Measurements from ENCODE around the gene NDUFC1. TPM values are rescaled to one million over a fixed set of nuclear protein-coding genes. Genes with fewer than 3 reads are reported as not detected.

Gene NDUFC1
- total and polyA plus RNA-seq, 9 of the 15 experiments (the other 6 are each of a cell fraction or from before 2014, with no cell fraction given): 58.9 to 378 (median 120) TPM

GRCh38 chr4:139301113-139301820 lies 1.0 kb downstream of the NDUFC1 start, which contains the start of gene NAA15 (continued):
- no peak for TF ChIP-seq ZNF518B (CRISPR knock-in tag; IDR thresholded peaks at IDR 0.05)
- no peak; the same call in 1 of the 2 replicates for TF ChIP-seq ZNF263 (CRISPR knock-in tag; IDR thresholded peaks at IDR 0.05; ENCODE audit: borderline replicate concordance)
- TF ChIP-seq NCOA1 (IDR thresholded peaks at IDR 0.05; ENCODE audit: low read depth): no peak
- TF ChIP-seq ZNF592 (IDR thresholded peaks at IDR 0.05): no peak
- TF ChIP-seq TCF7L2 (IDR thresholded peaks at IDR 0.05; ENCODE audit: low read depth, low read length): no peak
- no peak for TF ChIP-seq ZNF445 (CRISPR knock-in tag; IDR thresholded peaks at IDR 0.05; ENCODE audit: low read depth)
- TF ChIP-seq ZFP36 (IDR thresholded peaks at IDR 0.05; ENCODE audit: low read depth, low read length, partially characterized antibody): peak; percentile 32
- peak in 1 of 2 experiments; percentile 77; a peak in 1 of 4 replicates for TF ChIP-seq TEAD1 (CRISPR knock-in tag; IDR thresholded peaks at IDR 0.05)
- TF ChIP-seq FOXJ2 (tag; IDR thresholded peaks at IDR 0.05): peak; percentile 61
- peak; percentile 54; the same call in 1 of the 2 replicates for TF ChIP-seq THAP12 (CRISPR knock-in tag; IDR thresholded peaks at IDR 0.05)
- peak; percentile 74 for TF ChIP-seq CREM (IDR thresholded peaks at IDR 0.05; ENCODE audit: low read depth)
- TF ChIP-seq IRF2 (CRISPR knock-in tag; IDR thresholded peaks at IDR 0.05): no peak
- TF ChIP-seq CBX8 (IDR thresholded peaks at IDR 0.05; ENCODE audit: borderline replicate concordance, extremely low read depth, low read depth, low read length, poor library complexity, severe bottlenecking): no peak
- TF ChIP-seq SIN3B (IDR thresholded peaks at IDR 0.05; ENCODE audit: low read depth): no peak
- TF ChIP-seq POU5F1 (IDR thresholded peaks at IDR 0.05; ENCODE audit: borderline replicate concordance, low read depth, low read length, partially characterized antibody): peak; percentile 6
- peak; percentile 86 for TF ChIP-seq CXXC5 (CRISPR knock-in tag; IDR thresholded peaks at IDR 0.05)
- TF ChIP-seq MAX (CRISPR knock-in tag; IDR thresholded peaks at IDR 0.05): peak; percentile 94

Measured in K562 (cell line).